GM19372 (cell line): ENCODE results near the gene SFPQ.
"Not testable (repeated sequence)": the region's sequence is repeated elsewhere in the genome, so short reads cannot be mapped to it uniquely, and the experiment has no call there.

Experiments
- ATAC-seq: cut with Tn5 transposase; IDR thresholded peaks from one replicate; pipeline ENCODE4 v1.9.1; 2021; ENCODE audit warnings: mild to moderate bottlenecking, low read depth, moderate library complexity; ENCODE audit not compliant: unreplicated experiment

Gene SFPQ

GRCh38 chr1:35192853-35193664 is at the start of gene SFPQ:
Gene SFPQ, minus strand, starts transcription at chr1:35193145. Its CDS starts 96 bp downstream, at chr1:35193049.
- ATAC-seq = peak; percentile 85

GRCh38 chr1:35236772-35237171 is 43.8 kb upstream of the SFPQ start:
- ATAC-seq = not testable (repeated sequence)

- no peak for ATAC-seq
Measured at GRCh38 chr1:35231287-35231686, 38.3 kb upstream of the SFPQ start.

- no peak for ATAC-seq
Measured at GRCh38 chr1:35229587-35230360, 36.8 kb upstream of the SFPQ start.

GRCh38 chr1:35226546-35226945 is 33.6 kb upstream of the SFPQ start:
- ATAC-seq = no peak

GRCh38 chr1:35223084-35223630 is 30.2 kb upstream of the SFPQ start:
- no peak for ATAC-seq

GRCh38 chr1:35222322-35223083 is 29.6 kb upstream of the SFPQ start:
- no peak for ATAC-seq

- ATAC-seq = no peak
Measured at GRCh38 chr1:35220976-35221375, 28.0 kb upstream of the SFPQ start.

- no peak for ATAC-seq
Measured at GRCh38 chr1:35215346-35215745, 22.4 kb upstream of the SFPQ start.

- no peak for ATAC-seq
Measured at GRCh38 chr1:35211120-35211414, 18.1 kb upstream of the SFPQ start.

- ATAC-seq = no peak
Measured at GRCh38 chr1:35210321-35211119, 17.6 kb upstream of the SFPQ start.

GRCh38 chr1:35203295-35203694 is 10.3 kb upstream of the SFPQ start:
- ATAC-seq = no peak

GRCh38 chr1:35202048-35202719 is 9.2 kb upstream of the SFPQ start:
- ATAC-seq = no peak

- ATAC-seq = no peak
Measured at GRCh38 chr1:35201631-35202030, 8.7 kb upstream of the SFPQ start.

- peak; percentile 36 for ATAC-seq
Measured at GRCh38 chr1:35192056-35192852, 691 bp downstream of the SFPQ start.

- ATAC-seq = no peak
Measured at GRCh38 chr1:35191429-35192055, 1.4 kb downstream of the SFPQ start.

- ATAC-seq = no peak
Measured at GRCh38 chr1:35190784-35191183, 2.2 kb downstream of the SFPQ start.
